ENCODE data around the gene SLC19A2.

DNA sequence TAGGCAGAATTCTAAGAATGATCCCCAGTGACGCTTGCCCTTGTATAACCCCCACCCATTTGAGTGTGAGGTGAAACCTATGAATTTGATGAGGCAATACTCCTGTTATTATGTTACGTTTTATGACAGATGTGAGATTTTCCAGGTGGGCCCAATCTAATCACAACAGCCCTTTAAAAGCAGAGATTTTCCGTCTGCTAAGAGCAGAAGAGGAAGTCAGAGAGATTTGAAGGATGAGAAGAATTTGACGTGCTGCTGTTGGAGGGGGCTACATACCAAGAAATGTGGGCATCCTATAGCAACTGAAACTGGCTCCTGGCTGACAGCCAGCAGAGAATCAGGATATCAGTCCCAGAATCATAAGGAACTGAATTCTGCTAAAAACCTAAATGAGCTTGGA is 2.4 kb upstream of the SLC19A2 start:
- TF ChIP-seq, protein P1, sequence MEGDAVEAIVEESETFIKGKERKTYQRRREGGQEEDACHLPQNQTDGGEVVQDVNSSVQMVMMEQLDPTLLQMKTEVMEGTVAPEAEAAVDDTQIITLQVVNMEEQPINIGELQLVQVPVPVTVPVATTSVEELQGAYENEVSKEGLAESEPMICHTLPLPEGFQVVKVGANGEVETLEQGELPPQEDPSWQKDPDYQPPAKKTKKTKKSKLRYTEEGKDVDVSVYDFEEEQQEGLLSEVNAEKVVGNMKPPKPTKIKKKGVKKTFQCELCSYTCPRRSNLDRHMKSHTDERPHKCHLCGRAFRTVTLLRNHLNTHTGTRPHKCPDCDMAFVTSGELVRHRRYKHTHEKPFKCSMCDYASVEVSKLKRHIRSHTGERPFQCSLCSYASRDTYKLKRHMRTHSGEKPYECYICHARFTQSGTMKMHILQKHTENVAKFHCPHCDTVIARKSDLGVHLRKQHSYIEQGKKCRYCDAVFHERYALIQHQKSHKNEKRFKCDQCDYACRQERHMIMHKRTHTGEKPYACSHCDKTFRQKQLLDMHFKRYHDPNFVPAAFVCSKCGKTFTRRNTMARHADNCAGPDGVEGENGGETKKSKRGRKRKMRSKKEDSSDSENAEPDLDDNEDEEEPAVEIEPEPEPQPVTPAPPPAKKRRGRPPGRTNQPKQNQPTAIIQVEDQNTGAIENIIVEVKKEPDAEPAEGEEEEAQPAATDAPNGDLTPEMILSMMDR (IDR thresholded peaks at IDR 0.05): no peak
- TF ChIP-seq POLR2AphosphoS5 (IDR thresholded peaks at IDR 0.05) (no peak), POLR2A (IDR thresholded peaks at IDR 0.05) (no peak)

All from prostate gland (tissue), 2 donors.